Stomach (tissue), 4 donors: ENCODE data around the gene PDX1.

Source experiments
- CTCF ChIP-seq, 7 experiments: fragments of 450-650 bp in 4 of 7; fragments of 200-600 bp in 3 of 7; sonication (generic) in 3 of 7; IDR thresholded peaks; one replicate each; pipeline ENCODE4 v1.5.1; 2016 to 2019; ENCODE audit warnings: antibody characterized with exemption in 7 of 7, control low read depth in 2 of 7, mild to moderate bottlenecking in 1 of 7
- EP300 ChIP-seq: sonication (generic); formaldehyde crosslinking; IDR thresholded peaks from one replicate; pipeline ENCODE4 v1.6.1; 2017; ENCODE audit warnings: antibody characterized with exemption

DNA sequence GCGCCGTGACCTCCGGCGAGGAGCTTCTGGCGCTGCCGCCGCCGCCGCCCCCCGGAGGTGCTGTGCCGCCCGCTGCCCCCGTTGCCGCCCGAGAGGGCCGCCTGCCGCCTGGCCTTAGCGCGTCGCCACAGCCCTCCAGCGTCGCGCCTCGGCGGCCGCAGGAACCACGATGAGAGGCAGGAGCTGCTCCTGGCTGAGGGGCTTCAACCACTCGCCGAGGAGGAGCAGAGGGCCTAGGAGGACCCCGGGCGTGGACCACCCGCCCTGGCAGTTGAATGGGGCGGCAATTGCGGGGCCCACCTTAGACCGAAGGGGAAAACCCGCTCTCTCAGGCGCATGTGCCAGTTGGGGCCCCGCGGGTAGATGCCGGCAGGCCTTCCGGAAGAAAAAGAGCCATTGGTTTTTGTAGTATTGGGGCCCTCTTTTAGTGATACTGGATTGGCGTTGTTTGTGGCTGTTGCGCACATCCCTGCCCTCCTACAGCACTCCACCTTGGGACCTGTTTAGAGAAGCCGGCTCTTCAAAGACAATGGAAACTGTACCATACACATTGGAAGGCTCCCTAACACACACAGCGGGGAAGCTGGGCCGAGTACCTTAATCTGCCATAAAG lies 4.8 kb downstream of the PDX1 start:
- TF ChIP-seq CTCF (IDR thresholded peaks at IDR 0.05) (no peak), EP300 (no peak)
